Spleen (tissue), 7 donors: ENCODE results near the gene DSG3.

Source experiments
- CTCF ChIP-seq, 11 experiments: fragments of 200-600 bp in 7 of 11; fragments of 450-650 bp in 4 of 11; sonication (generic) in 4 of 11; IDR thresholded peaks in 8 of 11; conservative IDR thresholded peaks in 3 of 11; 1 replicate in 7 of 11; 2 replicates in 4 of 11; pipeline versions ENCODE4 v1.4.0 to v1.8.0; 2016 to 2021; ENCODE audit warnings: antibody characterized with exemption in 11 of 11, inconsistent platforms in 4 of 11, mild to moderate bottlenecking in 1 of 11
- POLR2A ChIP-seq, 3 donors: fragments of 450-650 bp; IDR thresholded peaks; one replicate each; pipeline ENCODE4 v1.5.1; 2017; ENCODE audit warnings: antibody characterized with exemption in 3 of 3, mild to moderate bottlenecking in 1 of 3
- donor health status: DM: no; HTN: no; CAD: no; lungs with moderate emphysema.
- donor health status: DM: no; HTN: no; CAD: no.
- donor health status: DM: no; HTN: no; CAD: no.

DNA sequence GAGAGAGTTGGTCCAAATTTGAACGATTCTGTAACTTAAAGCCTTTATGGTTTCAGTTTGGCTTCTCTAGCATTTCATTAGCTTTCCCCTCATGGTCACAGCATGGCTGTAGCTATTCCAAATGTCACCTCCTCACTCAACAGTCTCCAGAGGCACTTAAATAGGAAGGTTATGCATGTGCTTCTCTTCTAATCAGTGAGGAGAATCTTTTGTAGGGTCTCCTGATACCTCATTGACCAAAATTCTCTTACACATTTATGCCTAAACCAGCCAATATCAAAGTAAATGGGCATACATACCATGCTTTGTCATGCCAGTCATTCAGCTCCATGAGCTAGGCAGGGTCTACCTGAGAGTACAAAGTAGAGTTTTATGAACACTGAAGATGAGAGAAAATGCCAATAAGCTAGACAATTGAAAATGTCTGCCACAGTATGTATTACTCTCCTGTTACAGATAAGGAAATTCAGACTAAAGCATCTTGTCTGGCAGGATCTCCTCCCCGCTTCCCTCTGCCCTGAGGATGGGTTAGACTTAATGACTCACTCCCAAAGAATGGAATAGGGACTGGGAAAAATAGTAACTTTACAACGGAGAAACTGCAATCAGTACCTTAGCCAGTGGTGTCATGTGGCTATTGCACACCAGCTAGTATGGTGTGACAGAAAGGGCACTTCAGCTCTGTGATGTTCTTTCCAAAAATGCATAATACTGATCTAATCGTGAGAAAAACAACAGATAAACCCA is 65.8 kb downstream of the DSG3 start:
- TF ChIP-seq CTCF (IDR thresholded peaks at IDR 0.05 in 8 of 11, conservative IDR thresholded peaks at IDR 0.05 in 3 of 11) (no peak), POLR2A (IDR thresholded peaks at IDR 0.05) (no peak)
